Type B pancreatic cell (in vitro differentiated cells): ENCODE data around the gene UPK1B. TPM values are rescaled to one million over a fixed set of nuclear protein-coding genes. Genes with fewer than 3 reads are reported as not detected.
"Not testable (repeated sequence)": the region's sequence is repeated elsewhere in the genome, so short reads cannot be mapped to it uniquely, and the experiment has no call there.

Experiments used
- DNase-seq: peaks from one replicate; pipeline ENCODE4 v3.0.0; 2021; ENCODE audit warnings: mixed read lengths; ENCODE audit not compliant: unreplicated experiment; ENCODE audit errors: extremely low spot score
- H3K27ac Mint-ChIP-seq: 2 replicates; pipeline ENCODE4 v1.8.0; 2021; ENCODE audit warnings: mild to moderate bottlenecking, mixed read lengths
- H3K27me3 Mint-ChIP-seq: 2 replicates; pipeline ENCODE4 v1.8.0; 2021; ENCODE audit warnings: mixed read lengths
- H3K36me3 Mint-ChIP-seq: 2 replicates; pipeline ENCODE4 v1.8.0; 2021; ENCODE audit warnings: mixed read lengths
- H3K4me1 Mint-ChIP-seq: one replicate; pipeline ENCODE4 v1.8.0; 2021; ENCODE audit warnings: mixed read lengths; ENCODE audit not compliant: unreplicated experiment
- H3K4me3 Mint-ChIP-seq: 2 replicates; pipeline ENCODE4 v1.8.0; 2021; ENCODE audit warnings: mild to moderate bottlenecking, mixed read lengths
- H3K9me3 Mint-ChIP-seq: 2 replicates; pipeline ENCODE4 v1.8.0; 2021; ENCODE audit warnings: mixed read lengths
- CTCF ChIP-seq: fragments of 200-600 bp; sonication (generic); conservative IDR thresholded peaks from 2 replicates; pipeline ENCODE4 v1.5.0; 2021; ENCODE audit warnings: antibody characterized with exemption, mild to moderate bottlenecking
- total RNA-seq: library from RNA; stranded (reverse); gene quantifications from 2 replicates; pipeline ENCODE4 v1.2.1, GENCODE V29; 2021; ENCODE audit warnings: low replicate concordance

The UPK1B gene
- total RNA-seq, 1 donor from 2014 or later = 49.2 TPM

GRCh38 chr3:119239206-119239820 lies 65.9 kb downstream of the UPK1B start:
- peaks cover 16% of the 10 kb centered on the region for H3K36me3 Mint-ChIP-seq
- peaks cover 9% of the 10 kb centered on the region for H3K4me1 Mint-ChIP-seq
- no peak for TF ChIP-seq CTCF
- H3K27ac Mint-ChIP-seq = peak overlapping the region; percentile 88
- no peak for DNase-seq
- no peaks in the 10 kb centered on the region for H3K27me3 Mint-ChIP-seq
- H3K9me3 Mint-ChIP-seq = no peaks in the 10 kb centered on the region
- peak overlapping the region; percentile 93 for H3K4me3 Mint-ChIP-seq

- H3K27me3 Mint-ChIP-seq = no peaks in the 10 kb centered on the region
- H3K4me3 Mint-ChIP-seq = peak overlapping the region; percentile 93
- peaks cover 9% of the 10 kb centered on the region for H3K4me1 Mint-ChIP-seq
- no peak for TF ChIP-seq CTCF
- H3K9me3 Mint-ChIP-seq = no peaks in the 10 kb centered on the region
- H3K36me3 Mint-ChIP-seq = peaks cover 8% of the 10 kb centered on the region
- peak overlapping the region; percentile 88 for H3K27ac Mint-ChIP-seq
- DNase-seq = no peak
These were observed 66.7 kb downstream of the UPK1B start for GRCh38 chr3:119240101-119240590.

- Mint-ChIP-seq H3K9me3 (no peaks in the 10 kb centered on the region), H3K27ac (peak within 1 kb of the TSS; percentile 88), H3K36me3 (peaks cover 7% of the 10 kb centered on the region), H3K4me3 (peak within 1 kb of the TSS; percentile 93), H3K27me3 (no peaks in the 10 kb centered on the region), H3K4me1 (peaks cover 9% of the 10 kb centered on the region)
- no peak for TF ChIP-seq CTCF
- peak; percentile 89 for DNase-seq
These were observed 67.4 kb downstream of the UPK1B start, which contains the start of gene B4GALT4 for GRCh38 chr3:119240591-119241434. Gene B4GALT4 (minus strand): TSS chr3:119240878. CDS start chr3:119230099, 10,779 bp downstream.

GRCh38 chr3:119242387-119243057 lies 69.1 kb downstream of the UPK1B start:
- not testable (repeated sequence) for H3K4me1 Mint-ChIP-seq, H3K36me3 Mint-ChIP-seq, DNase-seq, H3K27me3 Mint-ChIP-seq, H3K9me3 Mint-ChIP-seq, H3K27ac Mint-ChIP-seq
- peak overlapping the region; percentile 14 for H3K4me3 Mint-ChIP-seq

GRCh38 chr3:119243058-119243529 lies 69.7 kb downstream of the UPK1B start:
- not testable (repeated sequence) for H3K4me1 Mint-ChIP-seq, DNase-seq, H3K27ac Mint-ChIP-seq, H3K9me3 Mint-ChIP-seq, H3K36me3 Mint-ChIP-seq, H3K4me3 Mint-ChIP-seq, H3K27me3 Mint-ChIP-seq

- DNase-seq = no peak
- H3K4me1 Mint-ChIP-seq = peaks cover 9% of the 10 kb centered on the region
- no peak overlapping the region for H3K27ac Mint-ChIP-seq
- H3K9me3 Mint-ChIP-seq = no peaks in the 10 kb centered on the region
- H3K36me3 Mint-ChIP-seq = no peaks in the 10 kb centered on the region
- TF ChIP-seq CTCF = no peak
- no peak overlapping the region for H3K4me3 Mint-ChIP-seq
- H3K27me3 Mint-ChIP-seq = no peaks in the 10 kb centered on the region
These were observed 70.3 kb downstream of the UPK1B start for GRCh38 chr3:119243712-119244111.
